ENCODE data around the gene FADS3.

The FADS3 gene

DNA sequence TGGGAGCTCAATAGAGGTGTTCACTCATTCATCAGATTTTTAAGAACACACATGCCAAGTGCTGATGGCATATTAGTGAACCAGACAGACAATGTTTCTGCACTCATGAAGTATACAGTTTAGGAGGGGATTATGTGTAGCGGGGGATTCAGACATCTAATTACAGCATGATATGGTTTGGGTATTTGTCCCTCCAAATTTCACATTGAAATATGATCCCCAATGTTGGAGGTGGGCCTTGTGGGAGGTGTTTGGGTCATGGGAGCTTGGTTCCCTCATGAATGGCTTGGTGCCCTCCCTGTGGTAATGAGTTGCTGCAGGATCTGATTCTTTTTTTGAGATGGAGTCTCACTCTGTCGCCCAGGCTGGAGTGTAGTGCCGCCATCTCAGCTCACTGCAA lies 34.9 kb upstream of the FADS3 start:
- Histone ChIP-seq H3F3A (ENCODE audit: insufficient read depth, low read length) (no peaks in the 10 kb centered on the region), H3K36me3 (ENCODE audit: insufficient read depth, low read length) (no peaks in the 10 kb centered on the region), H3K4me1 (ENCODE audit: insufficient read depth, low read length, severe bottlenecking) (no peaks in the 10 kb centered on the region), H4K20me1 (ENCODE audit: insufficient read depth, low read length) (no peaks in the 10 kb centered on the region), H3K9me2 (ENCODE audit: low read depth, low read length) (no peaks in the 10 kb centered on the region), H3K79me2 (ENCODE audit: insufficient read depth, low read length) (no peaks in the 10 kb centered on the region), H3K9me3 (ENCODE audit: low read length) (no peaks in the 10 kb centered on the region), H2AFZ (ENCODE audit: low read length) (no peak overlapping the region), H3K9ac (ENCODE audit: low read length) (no peak overlapping the region), H3K27ac (ENCODE audit: low read depth, low read length, poor library complexity, severe bottlenecking) (no peak overlapping the region), H3K4me2 (ENCODE audit: low read length) (no peak overlapping the region), H3K4me3 (ENCODE audit: low read depth, low read length, poor library complexity, severe bottlenecking) (no peak overlapping the region), H3K27me3 (ENCODE audit: insufficient read depth, low read length) (no peaks in the 10 kb centered on the region; the same call in 1 of the 2 replicates)
- no peak for TF ChIP-seq EZH2 (IDR thresholded peaks at IDR 0.05; ENCODE audit: borderline replicate concordance, low read length)
- no peak for TF ChIP-seq CTCF (IDR thresholded peaks at IDR 0.05; ENCODE audit: low read length)

DNA sequence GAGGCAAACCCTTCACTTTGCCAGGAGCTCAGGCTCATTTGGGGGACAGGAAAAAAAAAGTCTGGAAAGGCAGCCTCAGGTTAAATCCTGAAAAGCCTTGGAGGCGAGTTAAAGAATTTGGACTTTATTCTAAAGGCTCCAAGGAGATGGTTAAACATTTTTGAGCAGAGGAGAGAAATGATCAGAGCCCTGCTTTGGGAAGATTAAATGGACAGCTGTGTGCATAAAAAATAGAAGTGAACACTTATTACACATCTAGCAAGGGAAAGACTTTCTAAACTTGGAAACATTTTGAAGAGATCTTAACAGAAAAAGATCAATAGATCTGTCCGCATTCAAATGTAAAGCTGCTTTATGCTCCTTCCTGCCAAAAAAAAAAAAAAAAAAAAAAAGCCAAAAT lies 34.4 kb upstream of the FADS3 start:
- Histone ChIP-seq H3K79me2 (ENCODE audit: insufficient read depth, low read length) (no peaks in the 10 kb centered on the region), H4K20me1 (ENCODE audit: insufficient read depth, low read length) (no peaks in the 10 kb centered on the region), H3K9ac (ENCODE audit: low read length) (no peak overlapping the region), H2AFZ (ENCODE audit: low read length) (no peak overlapping the region), H3K9me2 (ENCODE audit: low read depth, low read length) (no peaks in the 10 kb centered on the region), H3K9me3 (ENCODE audit: low read length) (no peaks in the 10 kb centered on the region), H3K4me3 (ENCODE audit: low read depth, low read length, poor library complexity, severe bottlenecking) (no peak overlapping the region), H3K4me2 (ENCODE audit: low read length) (no peak overlapping the region), H3F3A (ENCODE audit: insufficient read depth, low read length) (no peaks in the 10 kb centered on the region), H3K36me3 (ENCODE audit: insufficient read depth, low read length) (no peaks in the 10 kb centered on the region), H3K27ac (ENCODE audit: low read depth, low read length, poor library complexity, severe bottlenecking) (no peak overlapping the region), H3K27me3 (ENCODE audit: insufficient read depth, low read length) (no peaks in the 10 kb centered on the region; the same call in 1 of the 2 replicates), H3K4me1 (ENCODE audit: insufficient read depth, low read length, severe bottlenecking) (no peaks in the 10 kb centered on the region)
- no peak for TF ChIP-seq EZH2 (IDR thresholded peaks at IDR 0.05; ENCODE audit: borderline replicate concordance, low read length)

DNA sequence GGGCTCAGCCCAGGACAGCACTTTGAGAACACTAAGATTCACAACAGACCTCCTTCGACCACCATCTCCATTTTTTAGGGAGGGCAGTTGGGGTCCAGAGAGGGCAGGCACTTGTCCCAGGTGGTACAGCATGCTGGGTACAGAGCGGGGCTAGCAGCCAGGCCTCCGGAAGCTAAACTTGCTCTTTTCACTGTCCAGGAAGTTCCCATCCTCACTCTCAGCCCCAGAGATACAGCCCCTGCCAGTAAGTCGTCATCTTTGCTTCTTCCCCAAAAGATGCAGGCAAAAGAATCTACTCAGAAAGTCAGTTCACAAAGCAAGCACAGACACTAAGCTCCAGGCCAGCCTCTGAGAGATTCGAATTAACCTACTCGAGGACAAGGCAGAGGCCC lies 32.7 kb upstream of the FADS3 start:
- no peaks in the 10 kb centered on the region; the same call in 1 of the 2 replicates for H3K27me3 ChIP-seq (ENCODE audit: insufficient read depth, low read length)
- no peak overlapping the region for H3K27ac ChIP-seq (ENCODE audit: low read depth, low read length, poor library complexity, severe bottlenecking)
- no peak for TF ChIP-seq CTCF (IDR thresholded peaks at IDR 0.05; ENCODE audit: low read length)
- no peak for TF ChIP-seq EZH2 (IDR thresholded peaks at IDR 0.05; ENCODE audit: borderline replicate concordance, low read length)
- no peaks in the 10 kb centered on the region for H4K20me1 ChIP-seq (ENCODE audit: insufficient read depth, low read length)
- no peak overlapping the region for H3K9ac ChIP-seq (ENCODE audit: low read length)
- no peaks in the 10 kb centered on the region for H3F3A ChIP-seq (ENCODE audit: insufficient read depth, low read length)
- no peak overlapping the region for H3K4me2 ChIP-seq (ENCODE audit: low read length)
- H3K36me3 ChIP-seq (ENCODE audit: insufficient read depth, low read length): no peaks in the 10 kb centered on the region
- no peaks in the 10 kb centered on the region for H3K9me3 ChIP-seq (ENCODE audit: low read length)
- H3K4me3 ChIP-seq (ENCODE audit: low read depth, low read length, poor library complexity, severe bottlenecking): no peak overlapping the region
- H3K4me1 ChIP-seq (ENCODE audit: insufficient read depth, low read length, severe bottlenecking): no peaks in the 10 kb centered on the region
- H3K9me2 ChIP-seq (ENCODE audit: low read depth, low read length): no peaks in the 10 kb centered on the region
- H2AFZ ChIP-seq (ENCODE audit: low read length): no peak overlapping the region
- H3K79me2 ChIP-seq (ENCODE audit: insufficient read depth, low read length): no peaks in the 10 kb centered on the region
